H1 (cell line): ENCODE data around the gene ABI1. TPM values are rescaled to one million over a fixed set of nuclear protein-coding genes. Genes with fewer than 3 reads are reported as not detected.

ENCODE experiments used
- EP300 ChIP-seq, 2 experiments: IDR thresholded peaks; 1 replicate in 1 of 2; 2 replicates in 1 of 2; pipeline ENCODE4 v1.6.1; 2011 to 2012; ENCODE audit warnings: low read depth in 2 of 2, low read length in 2 of 2, mild to moderate bottlenecking in 2 of 2, borderline replicate concordance in 1 of 2, inconsistent platforms in 1 of 2, moderate library complexity in 1 of 2
- polyA plus RNA-seq, 7 experiments: library from polyadenylated mRNA; depleted of rRNA in 3 of 7; stranded (reverse) in 5 of 7; unstranded in 2 of 7; fragments of >200 nt in 5 of 7; fragments of 200-250 nt in 2 of 7; gene quantifications; 1 replicate in 5 of 7; 2 replicates in 1 of 7; 4 replicates in 1 of 7; pipeline versions ENCODE4 v1.2.1 to v1.2.3, GENCODE V29; 2011 to 2013; ENCODE audit warnings: missing spikeins in 2 of 7, mixed read lengths in 2 of 7
- total RNA-seq: library from RNA; stranded (reverse); fragmentation: NEBNext Ultra II Directional; extraction: Animal tissue kit (Norgen Biotek cat#: 25700); gene quantifications from 2 replicates; pipeline ENCODE4 v1.2.1, GENCODE V29; 2021
- TF ChIP-seq, protein P1 (sequence below): IDR thresholded peaks from 2 replicates; pipeline ENCODE4 v1.6.1; 2011; ENCODE audit warnings: low read depth, mild to moderate bottlenecking, low read length; ENCODE audit not compliant: insufficient read depth

The ABI1 gene
- total and polyA plus RNA-seq, 2 of the 8 experiments (the other 6 are each of a cell fraction or from before 2014, with no cell fraction given), result 35.4 to 37.0 TPM

- TF ChIP-seq, protein P1, sequence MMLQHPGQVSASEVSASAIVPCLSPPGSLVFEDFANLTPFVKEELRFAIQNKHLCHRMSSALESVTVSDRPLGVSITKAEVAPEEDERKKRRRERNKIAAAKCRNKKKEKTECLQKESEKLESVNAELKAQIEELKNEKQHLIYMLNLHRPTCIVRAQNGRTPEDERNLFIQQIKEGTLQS, result no peak
- TF ChIP-seq EP300 (IDR thresholded peaks at IDR 0.05; ENCODE audit: borderline replicate concordance in 1 of 2, low read depth in 2 of 2, low read length in 2 of 2), result no peak
Observed at GRCh38 chr10:26829810-26830515, 30.8 kb downstream of the ABI1 start (continued).
